Measurements from ENCODE around the gene MEF2D.

Gene MEF2D

GRCh38 chr1:156476501-156477298 lies 23.9 kb downstream of the MEF2D start:
- DNase-seq (ENCODE audit: low read depth, low spot score): no peak

GRCh38 chr1:156475568-156476500 lies 24.7 kb downstream of the MEF2D start:
- no peak overlapping the region for H3K27ac ChIP-seq
- no peak for DNase-seq (ENCODE audit: low read depth, low spot score)

More at GRCh38 chr1:156476501-156477298, 23.9 kb downstream of the MEF2D start:
- no peak overlapping the region for H3K27ac ChIP-seq

- no peak for DNase-seq (ENCODE audit: low read depth, low spot score)
- H3K27ac ChIP-seq: no peak overlapping the region
Observed at GRCh38 chr1:156474966-156475365, 25.6 kb downstream of the MEF2D start.

- peak; percentile 40 for DNase-seq (ENCODE audit: low read depth, low spot score)
- peak overlapping the region; percentile 17 for H3K27ac ChIP-seq
Observed at GRCh38 chr1:156471496-156472490, 28.8 kb downstream of the MEF2D start.

- no peak for DNase-seq (ENCODE audit: low read depth, low spot score)
- no peak overlapping the region for H3K27ac ChIP-seq
Observed at GRCh38 chr1:156470473-156470872, 30.1 kb downstream of the MEF2D start.

- H3K27ac ChIP-seq: no peak overlapping the region
- DNase-seq (ENCODE audit: low read depth, low spot score): no peak
Observed at GRCh38 chr1:156468693-156469345, 31.8 kb downstream of the MEF2D start.

GRCh38 chr1:156467906-156468305 lies 32.7 kb downstream of the MEF2D start:
- H3K27ac ChIP-seq: no peak overlapping the region
- DNase-seq (ENCODE audit: low read depth, low spot score): no peak

GRCh38 chr1:156467385-156467784 lies 33.2 kb downstream of the MEF2D start:
- DNase-seq (ENCODE audit: low read depth, low spot score): no peak
- no peak overlapping the region for H3K27ac ChIP-seq

GRCh38 chr1:156465747-156466365 lies 34.7 kb downstream of the MEF2D start:
- H3K27ac ChIP-seq: no peak overlapping the region
- DNase-seq (ENCODE audit: low read depth, low spot score): no peak

GRCh38 chr1:156464825-156465452 lies 35.6 kb downstream of the MEF2D start:
- no peak for DNase-seq (ENCODE audit: low read depth, low spot score)
- no peak overlapping the region for H3K27ac ChIP-seq

GRCh38 chr1:156464335-156464734 lies 36.2 kb downstream of the MEF2D start:
- H3K27ac ChIP-seq: peak overlapping the region; percentile 33
- DNase-seq (ENCODE audit: low read depth, low spot score): no peak

GRCh38 chr1:156463874-156464273 lies 36.7 kb downstream of the MEF2D start:
- DNase-seq (ENCODE audit: low read depth, low spot score): no peak
- peak overlapping the region; percentile 33 for H3K27ac ChIP-seq

GRCh38 chr1:156462954-156463795 lies 37.4 kb downstream of the MEF2D start:
- peak overlapping the region; percentile 33 for H3K27ac ChIP-seq
- no peak for DNase-seq (ENCODE audit: low read depth, low spot score)

- peak overlapping the region; percentile 6 for H3K27ac ChIP-seq
Observed at GRCh38 chr1:156461781-156462647, 38.6 kb downstream of the MEF2D start.

GRCh38 chr1:156461109-156461508 lies 39.5 kb downstream of the MEF2D start:
- no peak for DNase-seq (ENCODE audit: low read depth, low spot score)
- no peak overlapping the region for H3K27ac ChIP-seq

More at GRCh38 chr1:156461781-156462647, 38.6 kb downstream of the MEF2D start:
- no peak for DNase-seq (ENCODE audit: low read depth, low spot score)

GRCh38 chr1:156460525-156460924 lies 40.0 kb downstream of the MEF2D start:
- no peak for DNase-seq (ENCODE audit: low read depth, low spot score)
- no peak overlapping the region for H3K27ac ChIP-seq

GRCh38 chr1:156458181-156458503 lies 42.4 kb downstream of the MEF2D start:
- H3K27ac ChIP-seq: peak overlapping the region; percentile 93
- no peak for DNase-seq (ENCODE audit: low read depth, low spot score)

Measured in epithelial cell of prostate (primary cell).